Measurements from ENCODE around the gene SPHK2. TPM values are rescaled to one million over a fixed set of nuclear protein-coding genes. Genes with fewer than 3 reads are reported as not detected.
A peak's percentile ranks its signal among the peaks of the same experiment; 100 is the strongest.

SPHK2 gene
- total and polyA plus RNA-seq, 9 donors = 2.9 to 37.2 (median 25.4) TPM

DNA sequence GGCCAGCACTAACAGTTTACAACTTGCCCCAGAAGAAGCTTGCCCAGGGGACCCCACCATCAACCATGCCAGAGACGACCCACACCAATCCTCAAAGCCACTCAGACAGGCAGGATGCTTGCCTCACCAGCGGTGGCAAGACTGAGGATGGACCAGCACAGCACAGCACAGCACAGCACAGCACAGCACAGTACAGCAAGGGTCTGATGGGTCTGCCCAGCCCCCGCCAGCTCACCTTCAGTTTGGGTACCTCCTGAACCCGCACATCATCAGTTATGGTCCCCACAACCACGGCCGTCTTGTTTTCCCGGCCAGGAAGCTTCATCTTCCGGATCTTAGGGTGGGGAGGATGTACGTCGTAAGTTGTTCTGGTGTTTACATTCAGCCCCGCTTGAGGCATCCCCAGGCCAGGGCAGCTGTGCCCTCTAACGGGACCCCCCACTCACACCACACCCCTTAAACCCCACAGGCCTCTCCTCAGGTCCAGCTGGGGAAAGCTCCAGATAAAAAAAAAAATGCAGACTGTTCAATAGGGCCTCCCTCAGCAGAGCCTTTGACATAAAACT is 2.7 kb upstream of the SPHK2 start:
- no peaks in the 10 kb centered on the region for H3K9me3 ChIP-seq
- H3K27me3 ChIP-seq = no peaks in the 10 kb centered on the region
- 49 to 58% (median 55%) methylated on average over 12 of the region's 12 CpGs for WGBS, 3 donors
- intact Hi-C loops (cut with DNase I) = loop anchor here in 2 of 4 donors (10.0 kb wide), 2 partner anchors 132 to 292 kb away; partner anchors contain the start of gene EMP3 (in 1 of the 2)
- no peak overlapping the region for H3K4me3 ChIP-seq
- TF ChIP-seq, protein P1, sequence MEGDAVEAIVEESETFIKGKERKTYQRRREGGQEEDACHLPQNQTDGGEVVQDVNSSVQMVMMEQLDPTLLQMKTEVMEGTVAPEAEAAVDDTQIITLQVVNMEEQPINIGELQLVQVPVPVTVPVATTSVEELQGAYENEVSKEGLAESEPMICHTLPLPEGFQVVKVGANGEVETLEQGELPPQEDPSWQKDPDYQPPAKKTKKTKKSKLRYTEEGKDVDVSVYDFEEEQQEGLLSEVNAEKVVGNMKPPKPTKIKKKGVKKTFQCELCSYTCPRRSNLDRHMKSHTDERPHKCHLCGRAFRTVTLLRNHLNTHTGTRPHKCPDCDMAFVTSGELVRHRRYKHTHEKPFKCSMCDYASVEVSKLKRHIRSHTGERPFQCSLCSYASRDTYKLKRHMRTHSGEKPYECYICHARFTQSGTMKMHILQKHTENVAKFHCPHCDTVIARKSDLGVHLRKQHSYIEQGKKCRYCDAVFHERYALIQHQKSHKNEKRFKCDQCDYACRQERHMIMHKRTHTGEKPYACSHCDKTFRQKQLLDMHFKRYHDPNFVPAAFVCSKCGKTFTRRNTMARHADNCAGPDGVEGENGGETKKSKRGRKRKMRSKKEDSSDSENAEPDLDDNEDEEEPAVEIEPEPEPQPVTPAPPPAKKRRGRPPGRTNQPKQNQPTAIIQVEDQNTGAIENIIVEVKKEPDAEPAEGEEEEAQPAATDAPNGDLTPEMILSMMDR (IDR thresholded peaks at IDR 0.05) = no peak
- TF ChIP-seq POLR2A (IDR thresholded peaks at IDR 0.05) (no peak), EP300 (IDR thresholded peaks at IDR 0.05) (no peak)
- peaks cover 4% of the 10 kb centered on the region for H3K4me1 ChIP-seq (ENCODE audit: insufficient read depth)
- no peaks in the 10 kb centered on the region for H3K36me3 ChIP-seq
- DNase-seq = peak in 1 of 5 donors; percentile 43
- no peak overlapping the region for H3K27ac ChIP-seq

DNA sequence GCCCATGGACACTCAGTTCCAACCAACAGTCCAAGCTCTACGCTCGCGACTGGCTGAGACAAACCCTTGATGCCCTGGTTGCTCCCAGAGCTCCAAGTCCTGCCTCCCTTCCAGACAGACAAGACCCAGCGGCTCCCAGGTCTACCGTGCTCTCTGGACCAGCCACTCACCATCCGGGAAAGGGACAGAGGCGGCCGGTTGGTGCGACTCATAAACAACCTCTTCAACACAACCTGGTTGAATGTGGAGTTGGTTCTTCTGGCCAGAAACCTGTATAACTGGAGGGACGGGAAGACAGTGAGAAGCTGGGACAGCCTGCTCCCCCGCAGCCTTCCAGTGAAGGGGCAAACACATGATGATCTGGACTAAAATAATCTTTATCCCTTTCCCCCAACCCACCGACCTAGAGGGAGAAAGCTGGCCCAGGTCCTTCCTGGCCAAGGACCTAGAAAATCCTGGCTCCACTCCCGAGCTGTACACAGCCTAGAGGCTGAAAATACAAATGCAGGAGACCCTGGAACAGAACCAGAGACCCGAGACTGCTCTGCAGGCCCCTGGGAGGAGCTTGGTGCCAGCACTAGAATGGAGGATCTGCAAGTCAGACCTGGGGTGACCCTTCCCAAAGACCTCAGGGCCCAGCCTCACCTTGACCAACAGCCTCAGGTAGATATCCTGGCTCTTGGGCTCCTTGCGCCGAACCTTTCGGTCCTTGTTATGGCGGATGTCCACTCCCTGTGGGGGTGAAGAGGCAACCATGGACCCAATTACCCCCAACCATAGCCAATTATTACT is 2.0 kb upstream of the SPHK2 start:
- Histone ChIP-seq H3K36me3 (no peaks in the 10 kb centered on the region), H3K4me1 (ENCODE audit: insufficient read depth) (peaks cover 4% of the 10 kb centered on the region), H3K27ac (no peak overlapping the region), H3K27me3 (no peaks in the 10 kb centered on the region), H3K4me3 (no peak overlapping the region), H3K9me3 (no peaks in the 10 kb centered on the region)
- intact Hi-C loops (cut with DNase I) = loop anchor here in 2 of 4 donors (10.0 kb wide), 2 partner anchors 133 to 293 kb away; partner anchors contain the start of gene EMP3 (in 1 of the 2)
- WGBS, 3 donors = 27 to 49% (median 29%) methylated on average over 18 of the region's 18 CpGs
- peak in 2 of 5 donors; percentile 61 to 65 for DNase-seq
- TF ChIP-seq EP300 (IDR thresholded peaks at IDR 0.05) = no peak
- TF ChIP-seq, protein P1 (IDR thresholded peaks at IDR 0.05) = no peak
- no peak for TF ChIP-seq POLR2A (IDR thresholded peaks at IDR 0.05)

DNA sequence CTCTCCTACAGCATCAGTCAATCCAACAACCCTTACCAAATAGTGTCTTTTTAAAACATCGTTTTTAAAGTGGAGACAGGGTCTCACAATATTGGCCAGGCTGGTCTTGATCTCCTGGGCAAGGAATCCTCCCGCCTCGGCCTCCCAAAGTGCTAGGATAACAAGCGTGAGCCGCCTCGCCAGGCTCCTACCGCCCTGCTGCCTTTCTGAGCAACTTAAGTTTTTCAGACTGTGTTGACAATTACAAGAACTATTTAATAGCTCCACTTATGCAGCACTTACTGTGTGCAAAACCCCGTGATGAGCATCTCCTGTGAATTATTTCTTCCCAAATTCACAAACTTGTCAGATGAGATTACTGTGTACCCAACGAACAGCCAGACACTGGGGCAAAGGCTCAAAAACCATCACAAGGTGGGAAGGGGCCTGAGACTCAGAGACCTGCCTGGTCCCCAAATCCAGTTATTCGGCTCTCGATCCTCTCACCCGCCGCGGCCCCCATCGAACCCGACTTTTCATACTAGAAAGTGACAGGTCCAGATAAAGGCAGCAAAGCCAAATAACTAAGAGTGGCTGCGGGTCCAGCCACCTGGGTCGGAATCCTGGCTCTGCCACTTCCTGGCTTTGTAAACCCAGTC is 909 bp upstream of the SPHK2 start:
- intact Hi-C loops (cut with DNase I) = loop anchor here in 2 of 4 donors (10.0 kb wide), 2 partner anchors 134 to 294 kb away; partner anchors contain the start of gene EMP3 (in 1 of the 2)
- H3K36me3 ChIP-seq = no peaks in the 10 kb centered on the region
- WGBS, 3 donors = 0 to 1% (median 1%) methylated on average over 18 of the region's 18 CpGs
- H3K27ac ChIP-seq = peak overlapping the region; percentile 38 to 54
- no peaks in the 10 kb centered on the region for H3K27me3 ChIP-seq
- peaks cover 5% of the 10 kb centered on the region for H3K4me1 ChIP-seq (ENCODE audit: insufficient read depth)
- TF ChIP-seq POLR2A (IDR thresholded peaks at IDR 0.05) (no peak), EP300 (IDR thresholded peaks at IDR 0.05) (no peak)
- TF ChIP-seq, protein P1 (IDR thresholded peaks at IDR 0.05) = no peak
- peak in 2 of 5 donors; percentile 46 to 56 for DNase-seq
- H3K9me3 ChIP-seq = no peaks in the 10 kb centered on the region
- peak overlapping the region; percentile 74 for H3K4me3 ChIP-seq

Measured in ovary (tissue), 9 donors.